Measurements from ENCODE around the gene SCGN.

Gene SCGN

DNA sequence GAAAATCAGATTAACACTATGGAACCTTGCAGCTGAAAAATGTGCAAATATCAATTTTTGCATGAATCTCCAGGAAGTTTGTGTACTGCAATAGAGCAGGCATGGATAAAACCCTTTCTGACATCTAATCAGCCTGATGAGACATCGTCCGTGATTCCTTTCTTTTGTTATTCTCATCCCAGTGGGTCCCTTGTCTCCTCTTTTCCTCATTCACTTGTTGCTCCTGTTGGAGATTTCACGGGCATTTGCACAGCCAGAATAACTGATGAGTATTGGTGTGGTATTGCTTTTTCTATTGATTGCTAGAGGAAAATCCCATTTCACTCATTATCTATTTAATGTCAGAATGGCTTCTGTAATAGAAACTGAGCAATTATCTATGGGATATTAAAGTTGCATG is 39.9 kb downstream of the SCGN start:
- no peak for DNase-seq

DNA sequence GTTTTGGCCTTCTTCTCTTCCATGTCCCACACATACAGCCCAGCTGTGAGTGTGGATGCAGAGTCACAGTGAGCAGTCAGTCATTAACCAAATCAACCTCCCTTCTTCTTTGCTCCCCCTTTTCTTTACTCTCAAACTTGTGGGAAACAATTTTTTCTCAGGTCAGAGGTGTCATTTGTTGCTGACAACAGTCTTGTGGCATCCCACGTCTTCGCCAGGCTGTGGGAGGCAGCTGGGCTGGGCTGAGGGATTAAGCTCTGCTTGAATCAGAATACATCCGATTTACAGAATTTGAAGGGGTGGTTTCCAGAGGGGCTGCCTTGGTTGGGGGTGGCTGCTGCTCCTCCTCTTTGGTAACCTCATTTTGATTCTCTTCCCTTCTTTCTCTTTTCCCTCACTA is 40.5 kb downstream of the SCGN start:
- no peak for DNase-seq

DNA sequence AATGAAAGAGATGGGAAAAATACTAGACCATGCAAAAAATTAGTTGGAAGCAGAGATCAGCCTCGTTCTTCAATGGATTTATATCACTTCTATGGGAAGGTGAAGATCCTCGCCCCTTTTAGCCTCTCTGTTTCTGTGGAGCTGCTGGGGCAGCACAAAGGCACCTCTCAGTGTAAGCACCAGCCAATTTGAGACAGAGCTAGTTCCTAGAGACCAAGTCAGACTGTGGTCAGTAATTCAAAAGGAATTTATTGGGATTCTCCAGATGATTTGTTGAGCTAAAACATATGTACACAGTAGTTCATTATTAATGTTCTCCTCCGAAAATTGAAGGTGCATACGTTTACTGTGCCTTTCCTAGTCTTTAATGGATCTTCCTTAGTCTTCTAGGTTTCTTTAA is 42.4 kb downstream of the SCGN start:
- DNase-seq, result no peak

DNA sequence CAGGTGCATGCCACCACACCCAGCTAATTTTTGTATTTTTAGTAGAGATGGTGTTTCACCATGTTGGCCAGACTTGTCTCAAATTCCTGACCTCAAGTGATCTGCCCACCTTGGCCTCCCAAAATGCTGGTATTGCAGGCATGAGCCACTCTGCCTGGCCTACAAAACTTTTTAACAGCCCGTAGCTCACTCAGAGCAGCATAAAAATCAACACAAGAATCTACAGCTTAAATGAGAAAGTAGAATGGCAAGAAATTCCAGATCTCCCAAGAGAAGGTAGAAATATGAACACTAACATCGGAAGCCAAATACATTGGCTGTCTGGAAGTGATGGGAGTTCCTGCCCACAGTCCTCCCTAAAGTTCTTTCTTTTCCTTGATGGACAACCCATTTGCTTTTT is 43.7 kb downstream of the SCGN start:
- DNase-seq, result no peak

DNA sequence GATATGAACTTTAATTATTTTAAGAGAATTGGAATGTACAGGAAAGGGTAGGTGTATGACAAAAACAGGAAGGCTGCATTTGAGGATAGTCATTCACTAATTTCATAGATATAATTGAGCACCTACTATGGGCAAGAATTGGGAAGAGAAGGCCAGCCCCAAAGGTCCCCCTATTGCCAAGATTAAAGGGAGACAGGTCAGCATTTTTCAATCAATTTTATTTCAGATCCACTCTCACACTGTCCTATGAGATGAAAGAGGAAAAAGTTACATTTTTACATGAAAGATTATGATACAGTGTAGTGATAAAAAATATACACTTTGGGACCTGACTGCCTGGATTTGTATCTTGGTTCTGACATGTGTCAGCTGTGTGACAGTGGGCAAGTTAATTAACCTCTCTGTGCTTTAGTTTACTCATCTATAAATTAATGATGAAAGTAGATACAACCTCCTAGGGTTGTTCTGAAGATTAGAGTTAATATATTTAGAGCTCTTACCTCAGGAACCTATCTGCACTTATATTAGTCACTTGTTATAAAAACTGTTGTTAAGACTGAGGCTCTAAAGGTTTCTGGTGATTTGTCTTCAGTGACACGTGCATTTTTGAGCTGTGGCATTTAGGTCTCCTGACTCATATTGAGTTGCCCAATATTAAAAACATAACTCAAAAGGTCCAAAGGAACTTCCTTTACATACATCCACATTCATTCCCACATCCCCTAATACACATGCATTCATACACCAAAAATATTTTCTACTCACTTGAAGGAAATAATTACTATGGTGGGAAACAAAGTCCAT is 45.7 kb downstream of the SCGN start:
- no peak for DNase-seq

DNA sequence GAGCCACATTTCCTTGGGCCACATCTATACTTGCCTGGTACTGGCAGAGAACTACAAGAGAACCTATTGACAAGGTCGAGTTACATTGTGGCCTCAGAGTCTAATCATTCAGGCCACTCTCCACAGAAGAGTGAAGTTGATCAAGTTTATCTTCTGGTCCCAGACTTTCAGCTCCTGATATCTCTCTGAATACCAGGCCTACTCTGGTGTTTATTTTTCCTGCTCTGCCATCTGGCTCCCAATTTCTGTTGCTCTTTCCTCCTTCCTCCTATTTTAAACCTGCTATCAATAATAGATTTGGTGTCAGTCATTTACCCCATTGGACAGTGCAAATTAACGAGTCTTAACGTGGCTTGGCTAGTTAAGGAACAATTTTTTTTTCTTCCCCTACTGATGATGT is 46.6 kb downstream of the SCGN start:
- no peak for DNase-seq

DNA sequence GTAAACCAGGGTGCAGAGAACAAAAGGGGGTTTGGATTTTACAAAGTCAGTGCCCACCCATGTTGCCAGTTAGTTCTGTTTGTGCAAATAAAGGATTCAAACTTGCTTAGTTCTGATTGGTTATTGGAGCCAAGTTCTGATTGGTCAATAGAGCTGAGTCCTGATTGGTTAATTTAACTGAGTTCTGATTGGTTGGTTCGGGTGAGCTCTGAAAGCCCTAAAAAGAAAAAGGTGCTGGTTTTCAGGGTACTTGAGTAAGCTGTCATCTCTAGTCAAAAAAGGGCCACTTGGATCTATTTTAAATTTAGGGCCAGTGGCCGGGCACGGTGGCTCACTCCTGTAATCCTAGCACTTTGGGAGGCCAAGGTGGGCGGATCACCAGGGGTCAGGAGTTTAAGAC is 47.6 kb downstream of the SCGN start:
- DNase-seq, result no peak

DNA sequence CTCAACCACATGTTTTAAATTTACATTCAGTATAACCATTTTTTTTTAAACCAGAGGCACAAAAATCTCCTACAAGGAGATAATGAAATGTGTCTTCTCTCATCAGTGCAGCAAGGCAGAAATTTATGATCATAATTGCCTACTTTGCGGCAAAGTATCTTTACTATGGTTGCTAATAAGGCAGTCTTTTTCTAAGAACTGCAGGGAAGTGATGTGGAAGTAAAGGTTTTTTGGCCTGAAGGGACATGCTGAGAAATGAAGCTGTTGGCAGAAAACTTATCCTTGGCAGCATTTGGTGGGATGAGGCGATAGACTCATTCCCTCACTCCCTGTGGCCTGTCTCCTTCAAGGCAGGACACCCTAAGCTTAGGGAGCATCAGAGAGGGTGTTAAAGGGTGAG is 48.7 kb downstream of the SCGN start:
- DNase-seq, result no peak

DNA sequence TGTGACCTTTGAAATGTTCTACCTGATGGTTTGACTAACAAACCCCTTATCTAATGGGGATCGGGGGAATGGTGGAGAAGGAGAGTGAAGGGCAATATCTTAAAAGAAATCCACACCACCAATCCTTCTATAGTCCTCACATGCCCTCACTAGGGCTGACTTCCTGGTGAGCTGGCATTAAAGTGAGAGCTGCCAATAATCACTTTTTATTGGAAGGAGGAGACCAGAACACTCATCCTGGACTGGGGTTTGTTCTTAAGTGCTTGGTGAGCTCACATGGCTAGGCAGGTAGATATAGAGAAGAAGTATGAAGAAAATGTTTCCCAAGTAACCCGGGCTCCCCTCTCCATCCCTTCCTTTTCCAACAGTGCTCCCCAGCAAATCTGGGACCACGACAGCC is 49.8 kb downstream of the SCGN start:
- no peak for DNase-seq

DNA sequence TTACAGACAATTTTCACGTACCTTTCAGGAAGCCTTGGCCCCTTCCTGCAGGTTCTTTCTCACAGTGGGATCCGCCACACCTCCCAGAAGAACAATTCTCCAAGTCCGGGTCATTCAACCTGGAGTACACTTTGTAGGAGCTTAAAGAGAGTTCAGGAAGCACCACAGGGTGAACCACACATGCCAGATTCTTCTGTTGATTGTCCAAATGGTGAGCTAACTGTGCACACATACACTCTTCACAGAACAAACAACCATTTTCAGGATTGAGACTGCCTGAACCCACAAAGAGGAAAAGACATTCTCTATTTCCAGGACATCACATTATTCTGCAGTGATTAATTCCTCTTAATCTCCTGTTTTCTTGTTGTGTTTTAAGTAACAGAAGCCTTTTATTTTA is 51.0 kb downstream of the SCGN start:
- no peak for DNase-seq

DNA sequence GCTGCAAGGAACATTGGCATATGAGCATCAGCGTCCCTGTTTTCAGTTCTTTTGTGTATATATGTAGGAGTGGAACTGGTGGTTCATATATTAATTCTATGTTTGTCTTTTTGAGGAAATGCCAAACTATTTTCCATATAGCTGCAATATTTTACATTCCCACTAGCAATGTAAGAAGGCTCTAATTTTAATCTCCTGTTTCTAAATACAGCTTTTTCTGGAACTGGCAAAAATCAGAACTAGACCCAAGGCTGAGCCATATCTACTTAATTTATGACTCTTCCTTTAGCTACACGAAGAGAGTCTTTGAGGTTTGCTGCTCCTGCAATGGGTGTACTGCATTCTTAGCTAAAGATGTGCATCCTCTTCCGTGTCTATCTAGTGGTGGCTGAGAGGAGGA is 52.0 kb downstream of the SCGN start:
- no peak for DNase-seq

DNA sequence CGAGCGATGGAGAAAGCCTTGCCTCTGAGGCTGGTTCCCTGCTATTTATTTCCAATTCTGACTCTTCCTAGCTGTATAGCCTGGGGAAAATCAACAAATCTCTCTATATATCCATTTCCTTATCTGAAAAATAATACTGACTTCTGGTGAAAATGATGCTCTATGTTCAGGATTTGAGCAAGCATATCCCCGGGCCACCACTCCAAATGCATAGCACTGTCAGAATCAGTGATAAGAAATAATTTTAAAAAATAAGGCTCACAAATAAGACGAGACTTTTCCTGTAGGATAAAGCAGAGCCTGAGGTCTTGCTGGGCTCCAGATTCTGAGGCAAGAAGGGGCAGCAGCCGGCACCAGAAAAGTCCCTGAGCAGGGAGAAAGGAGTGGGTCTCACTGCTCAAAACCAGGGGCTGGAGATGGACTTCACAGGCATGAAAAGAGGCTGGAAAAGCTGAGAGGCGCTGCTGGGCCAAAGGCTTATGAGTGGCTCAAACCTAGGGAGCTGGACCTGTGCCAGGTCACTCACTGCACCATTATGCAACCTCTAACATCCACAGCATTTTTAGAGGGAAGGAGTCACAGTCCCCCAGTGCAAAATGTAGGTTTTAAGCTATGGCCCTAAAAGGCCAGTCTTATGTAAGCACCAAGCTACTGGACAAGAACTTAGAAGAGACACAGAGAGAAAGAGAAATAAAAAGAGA is 54.4 kb downstream of the SCGN start:
- no peak for DNase-seq

DNA sequence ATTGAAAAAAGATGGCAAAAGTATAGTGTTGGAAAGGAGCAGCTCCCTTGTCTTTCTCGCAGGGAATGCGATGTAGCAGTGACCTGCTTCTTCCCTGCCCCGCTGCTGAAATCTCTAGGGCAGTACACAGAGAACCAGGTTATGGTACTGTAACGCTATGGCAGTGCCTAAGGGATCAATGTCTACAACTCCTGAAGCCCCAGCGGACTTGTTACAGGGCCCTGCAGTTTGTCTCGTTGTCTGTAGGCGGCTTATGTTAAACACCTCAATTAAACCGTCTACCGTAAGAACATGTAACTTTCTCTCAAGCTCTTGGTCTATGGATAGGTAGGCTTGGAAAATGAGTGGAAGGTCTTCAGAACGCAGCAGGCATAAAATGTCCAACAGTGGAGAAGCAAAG is 57.7 kb downstream of the SCGN start:
- no peak for DNase-seq

DNA sequence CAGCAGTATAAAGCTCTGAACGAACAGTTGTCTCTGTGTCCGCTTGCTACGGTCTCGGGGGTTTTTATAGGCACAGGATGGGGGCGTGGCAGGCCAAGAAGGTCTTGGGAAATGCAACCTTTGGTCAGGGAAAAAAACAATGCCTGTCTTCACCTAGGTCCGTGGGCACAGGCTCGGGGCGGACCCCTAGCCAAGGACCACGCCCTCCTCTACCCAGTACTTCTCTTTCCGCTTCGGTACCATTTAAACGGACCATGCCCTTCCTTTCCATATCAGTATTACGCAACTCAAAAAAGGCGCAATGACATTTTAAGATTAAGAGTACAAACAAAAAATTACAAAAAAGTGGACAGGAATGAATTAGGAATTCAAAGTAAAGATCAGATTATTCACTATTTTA is 58.3 kb downstream of the SCGN start:
- no peak for DNase-seq

DNA sequence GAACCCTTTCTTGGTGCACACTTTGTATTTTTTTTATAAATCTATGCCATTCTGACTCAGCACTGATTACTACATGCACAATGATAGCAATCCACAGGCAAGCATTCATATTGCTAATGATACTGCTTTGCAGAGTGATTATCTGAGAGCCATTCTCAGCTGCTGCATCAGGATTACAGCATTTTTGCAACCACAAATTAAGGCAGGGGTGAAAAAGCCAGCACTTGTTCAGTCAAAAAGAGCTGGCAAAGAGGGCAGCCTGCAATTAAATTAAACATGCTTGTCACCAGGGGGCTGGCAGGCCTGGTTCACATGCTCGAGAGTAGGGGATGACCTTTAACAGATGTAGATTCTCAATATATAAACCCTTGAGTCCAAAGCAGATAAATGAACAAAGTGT is 61.8 kb downstream of the SCGN start:
- DNase-seq, result no peak

DNA sequence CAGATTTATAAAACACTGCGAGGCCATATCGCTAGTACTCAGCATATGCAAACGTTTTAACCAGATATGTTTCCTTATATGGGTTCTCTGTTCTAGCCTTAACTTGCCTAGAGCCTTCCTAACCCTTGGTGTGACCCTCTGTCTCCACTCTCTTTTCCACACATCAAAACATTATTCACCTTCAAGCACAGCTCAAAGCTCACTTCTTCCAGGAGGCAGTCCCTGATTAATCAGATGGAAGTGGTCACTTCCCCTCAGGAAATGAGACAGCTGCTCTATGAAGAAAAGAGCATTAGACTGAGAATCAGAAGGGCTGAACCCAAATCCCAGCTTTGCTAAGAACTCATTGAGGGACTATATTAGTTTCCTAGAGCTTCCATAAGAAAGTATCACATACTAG is 62.8 kb downstream of the SCGN start:
- DNase-seq, result no peak

DNA sequence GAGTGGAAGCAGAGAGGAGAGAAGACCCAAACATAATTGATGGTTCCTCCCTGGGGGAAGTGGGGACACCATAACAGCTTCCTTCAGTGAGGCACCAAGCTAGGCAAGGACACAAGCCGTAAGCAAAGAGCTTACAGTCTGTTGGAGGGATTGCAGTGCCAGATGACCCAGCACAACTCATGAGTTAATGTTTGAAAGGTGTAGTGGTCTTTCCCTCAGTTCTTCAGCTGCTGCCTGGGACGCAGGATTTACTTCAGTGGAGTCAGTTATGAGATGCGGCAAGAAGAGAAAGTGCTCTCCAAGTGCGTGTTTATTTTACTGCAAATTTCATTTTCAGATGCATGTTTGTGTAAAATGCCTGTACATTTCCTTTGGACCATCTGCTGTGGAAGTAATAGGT is 63.8 kb downstream of the SCGN start:
- DNase-seq, result no peak

DNA sequence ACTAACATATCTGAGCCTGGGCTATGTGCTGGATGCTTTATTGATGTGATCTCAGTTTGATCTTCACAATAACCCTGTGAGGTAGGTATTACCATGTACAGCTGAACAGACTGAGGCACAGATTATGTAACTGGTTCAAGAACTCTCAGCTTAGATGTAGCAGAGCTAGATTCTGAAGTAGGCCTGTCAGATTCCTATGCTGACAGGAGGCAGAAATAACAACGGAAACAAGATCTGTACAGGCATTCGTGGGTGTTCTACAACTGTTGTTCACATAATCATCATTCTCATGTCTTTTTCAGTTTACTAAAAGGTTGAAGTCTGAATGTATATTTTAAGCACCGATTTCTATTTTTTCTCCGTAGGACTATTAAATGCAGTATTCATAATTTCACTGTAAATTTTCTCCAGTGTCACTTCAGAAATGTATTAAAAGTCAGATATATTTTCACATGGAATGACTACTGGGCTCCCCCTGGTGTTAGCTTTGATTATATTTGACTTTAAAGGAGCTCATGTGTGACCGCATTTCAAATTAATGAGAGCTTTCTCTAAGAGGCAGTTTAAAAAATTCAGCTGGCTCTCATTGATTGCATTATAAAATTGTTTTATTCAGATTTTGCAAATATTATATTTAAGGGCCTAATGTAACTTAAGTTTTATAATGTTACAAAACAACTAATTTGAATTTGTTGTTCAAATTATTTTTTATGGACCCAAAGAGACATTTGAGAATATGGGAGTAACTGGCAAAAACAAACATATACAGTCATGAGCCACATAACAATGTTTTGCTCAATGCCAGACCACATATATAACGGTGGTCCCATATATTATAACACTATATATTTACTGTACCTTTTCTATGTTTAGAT is 66.1 kb downstream of the SCGN start:
- DNase-seq, result no peak

DNA sequence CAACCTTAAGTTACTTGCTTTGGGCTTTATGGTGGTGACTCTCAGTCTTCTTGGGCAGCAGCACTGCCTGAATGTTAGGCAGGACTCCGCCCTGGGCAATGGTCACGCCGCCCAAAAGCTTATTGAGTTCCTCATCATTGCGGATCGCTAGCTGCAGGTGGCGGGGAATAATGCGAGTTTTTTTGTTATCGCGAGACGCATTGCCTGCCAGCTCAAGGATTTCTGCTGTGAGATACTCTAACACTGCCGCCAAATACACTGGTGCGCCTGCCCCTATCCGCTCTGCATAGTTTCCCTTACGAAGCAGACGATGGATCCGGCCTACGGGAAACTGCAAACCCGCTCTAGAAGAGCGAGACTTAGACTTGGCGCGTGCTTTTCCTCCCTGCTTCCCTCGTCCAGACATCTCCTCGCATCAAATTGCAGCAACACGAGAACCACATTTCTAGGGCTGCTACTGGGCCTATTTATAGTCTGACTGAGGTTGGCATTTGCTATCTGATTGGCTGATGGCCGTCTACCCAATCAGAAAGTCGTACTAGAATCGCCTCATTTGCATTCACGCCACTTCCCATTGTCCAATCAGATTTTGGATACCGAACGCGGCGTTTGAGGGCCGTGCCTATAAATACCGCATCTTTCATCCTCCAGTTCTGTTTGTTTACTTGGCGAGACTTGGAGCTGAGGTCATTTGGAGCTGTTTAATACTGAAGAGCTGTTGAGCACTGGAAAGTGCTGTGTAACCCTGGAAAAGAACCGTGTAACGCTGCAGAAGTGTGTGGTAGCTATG is 74.3 kb downstream of the SCGN start:
- no peak for DNase-seq

DNA sequence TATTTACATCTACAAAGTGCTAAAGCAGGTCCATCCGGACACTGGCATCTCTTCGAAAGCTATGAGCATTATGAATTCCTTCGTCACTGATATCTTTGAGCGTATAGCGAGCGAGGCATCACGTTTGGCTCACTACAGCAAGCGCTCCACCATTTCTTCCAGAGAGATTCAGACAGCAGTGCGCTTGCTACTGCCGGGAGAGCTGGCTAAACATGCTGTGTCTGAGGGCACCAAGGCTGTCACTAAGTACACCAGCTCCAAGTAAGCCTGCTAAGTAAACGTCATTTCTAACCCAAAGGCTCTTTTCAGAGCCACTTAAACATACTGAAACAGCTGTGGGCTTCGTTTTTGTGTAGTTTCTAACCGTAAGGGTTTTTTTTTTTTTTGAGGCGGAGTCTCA is 75.0 kb downstream of the SCGN start:
- DNase-seq, result no peak

DNA sequence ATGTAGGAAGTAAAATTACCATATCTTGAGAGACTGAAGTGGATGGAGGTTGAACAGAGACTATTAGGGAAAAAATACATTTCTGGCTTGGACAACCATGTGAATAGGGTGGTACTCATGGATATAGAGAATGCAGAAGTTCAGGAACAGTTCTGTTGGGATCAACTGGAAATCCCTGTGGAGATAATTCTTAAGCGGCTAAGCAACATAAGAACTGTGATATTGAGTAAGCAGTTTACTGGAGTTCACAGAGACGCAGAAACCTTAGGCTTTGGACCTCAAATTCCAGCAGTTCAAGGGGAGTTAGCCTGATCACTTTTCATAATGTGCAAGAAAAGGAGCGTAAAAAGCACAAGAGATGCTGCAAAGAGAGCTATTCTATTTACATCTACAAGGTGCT is 78.9 kb downstream of the SCGN start:
- DNase-seq, result no peak

DNA sequence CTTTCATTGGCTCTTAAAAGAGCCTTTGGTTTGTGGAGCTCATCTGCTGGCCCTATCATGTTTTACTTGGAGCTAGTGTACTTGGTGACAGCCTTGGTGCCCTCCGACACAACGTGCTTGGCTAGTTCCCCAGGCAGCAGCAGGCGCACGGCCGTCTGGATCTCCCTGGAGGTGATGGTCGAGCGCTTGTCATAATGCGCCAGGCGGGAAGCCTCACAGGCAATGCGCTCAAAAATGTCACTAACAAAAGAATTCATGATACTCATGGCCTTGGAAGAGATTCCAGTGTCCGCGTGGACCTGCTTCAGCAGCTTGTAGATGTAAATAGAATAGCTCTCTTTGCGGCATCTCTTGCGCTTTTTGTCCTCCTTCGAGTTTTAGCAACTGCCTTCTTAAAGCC is 79.7 kb downstream of the SCGN start:
- no peak for DNase-seq
